Activated naive CD4-positive, alpha-beta T cell treated with anti-CD3 and anti-CD28 coated beads for 36 hours (primary cell): ENCODE data around the gene GNPDA2. TPM values are rescaled to one million over a fixed set of nuclear protein-coding genes. Genes with fewer than 3 reads are reported as not detected.

Source experiments
- CTCF ChIA-PET: fragments of 350-600 bp; sonication (Branson Sonifier 250); formaldehyde crosslinking; loops from one replicate; lab custom pipeline; 2021; ENCODE audit warnings: antibody characterized with exemption; lab: Charles Lee
- DNase-seq: peaks from one replicate; pipeline ENCODE4 v3.0.0-alpha.2; 2020
- H3K27ac Mint-ChIP-seq: one replicate; pipeline ENCODE4 v1.8.0; 2021; ENCODE audit warnings: mild to moderate bottlenecking, mixed read lengths
- H3K27me3 Mint-ChIP-seq: one replicate; pipeline ENCODE4 v1.8.0; 2021; ENCODE audit warnings: low read depth, mixed read lengths
- H3K36me3 Mint-ChIP-seq: one replicate; pipeline ENCODE4 v1.8.0; 2021; ENCODE audit warnings: low read depth, mixed read lengths
- H3K4me1 Mint-ChIP-seq: one replicate; pipeline ENCODE4 v1.8.0; 2021; ENCODE audit warnings: low read depth, mixed read lengths
- H3K4me3 Mint-ChIP-seq: one replicate; pipeline ENCODE4 v1.8.0; 2021; ENCODE audit warnings: mild to moderate bottlenecking, moderate library complexity, mixed read lengths
- H3K9me3 Mint-ChIP-seq: one replicate; pipeline ENCODE4 v1.8.0; 2021; ENCODE audit warnings: mixed read lengths
- intact Hi-C: fragments of 100-400 bp; cut with micrococcal nuclease; formaldehyde crosslinking; loops from one replicate; pipeline ENCODE4 v1.15.1; 2023
- total RNA-seq, 2 experiments: library from RNA; stranded (reverse); gene quantifications; one replicate each; pipeline ENCODE4 v1.2.3, GENCODE V29; 2021

The GNPDA2 gene
- total RNA-seq, 2 experiments from 2014 or later, result 14.2 TPM

GRCh38 chr4:44727471-44727870, 1.1 kb upstream of the GNPDA2 start:
- CTCF ChIA-PET, result interaction anchor here (1.3 kb wide), 1 partner anchor 50 kb away, joined by 3 read pairs; no protein-coding TSS in a partner anchor
- Mint-ChIP-seq H3K4me1 (peaks cover 35% of the 10 kb centered on the region), H3K4me3 (peak overlapping the region; percentile 93), H3K27ac (no peak overlapping the region), H3K36me3 (no peaks in the 10 kb centered on the region), H3K27me3 (no peaks in the 10 kb centered on the region), H3K9me3 (no peaks in the 10 kb centered on the region)
- DNase-seq, result no peak
- intact Hi-C loops, result no loop called here

- CTCF ChIA-PET, result no interaction called here
- Mint-ChIP-seq H3K27me3 (no peaks in the 10 kb centered on the region), H3K9me3 (no peaks in the 10 kb centered on the region), H3K4me1 (peaks cover 39% of the 10 kb centered on the region), H3K36me3 (peaks cover 3% of the 10 kb centered on the region), H3K4me3 (peak overlapping the region; percentile 93), H3K27ac (peak overlapping the region; percentile 84)
- no peak for DNase-seq
- intact Hi-C loops, result loop anchor here (1.0 kb wide), 1 partner anchor 47 kb away; the partner anchor contains the start of gene GUF1
Measured at GRCh38 chr4:44725726-44726037, 674 bp downstream of the GNPDA2 start.

- intact Hi-C loops, result no loop called here
- CTCF ChIA-PET, result no interaction called here
- Mint-ChIP-seq H3K27ac (no peak overlapping the region), H3K9me3 (no peaks in the 10 kb centered on the region), H3K4me1 (peaks cover 41% of the 10 kb centered on the region), H3K27me3 (no peaks in the 10 kb centered on the region), H3K36me3 (peaks cover 7% of the 10 kb centered on the region), H3K4me3 (peak overlapping the region; percentile 93)
- no peak for DNase-seq
Measured at GRCh38 chr4:44725166-44725565, 1.2 kb downstream of the GNPDA2 start.

- CTCF ChIA-PET, result no interaction called here
- Mint-ChIP-seq H3K9me3 (no peaks in the 10 kb centered on the region), H3K4me1 (peaks cover 45% of the 10 kb centered on the region), H3K27ac (no peak overlapping the region), H3K36me3 (peaks cover 8% of the 10 kb centered on the region), H3K27me3 (no peaks in the 10 kb centered on the region), H3K4me3 (no peak overlapping the region)
- DNase-seq, result no peak
- intact Hi-C loops, result no loop called here
Measured at GRCh38 chr4:44722001-44722400, 4.4 kb downstream of the GNPDA2 start.

GRCh38 chr4:44720371-44720770, 6.0 kb downstream of the GNPDA2 start:
- DNase-seq, result no peak
- H3K36me3 Mint-ChIP-seq, result peaks cover 8% of the 10 kb centered on the region
- no peaks in the 10 kb centered on the region for H3K9me3 Mint-ChIP-seq
- no peak overlapping the region for H3K4me3 Mint-ChIP-seq
- intact Hi-C loops, result no loop called here
- H3K27me3 Mint-ChIP-seq, result no peaks in the 10 kb centered on the region
- no peak overlapping the region for H3K27ac Mint-ChIP-seq
- H3K4me1 Mint-ChIP-seq, result peaks cover 41% of the 10 kb centered on the region
- CTCF ChIA-PET, result no interaction called here

GRCh38 chr4:44716597-44716996, 9.8 kb downstream of the GNPDA2 start:
- Mint-ChIP-seq H3K36me3 (peaks cover 17% of the 10 kb centered on the region), H3K9me3 (no peaks in the 10 kb centered on the region), H3K27me3 (no peaks in the 10 kb centered on the region), H3K27ac (no peak overlapping the region), H3K4me1 (peaks cover 22% of the 10 kb centered on the region), H3K4me3 (no peak overlapping the region)
- intact Hi-C loops, result no loop called here
- no peak for DNase-seq
- CTCF ChIA-PET, result interaction anchor here (0.7 kb wide), 1 partner anchor 53 kb away, joined by 4 read pairs; no protein-coding TSS in a partner anchor

- H3K9me3 Mint-ChIP-seq, result no peaks in the 10 kb centered on the region
- H3K4me1 Mint-ChIP-seq, result peaks cover 5% of the 10 kb centered on the region
- DNase-seq, result no peak
- H3K4me3 Mint-ChIP-seq, result no peak overlapping the region
- no peaks in the 10 kb centered on the region for H3K27me3 Mint-ChIP-seq
- intact Hi-C loops, result no loop called here
- peak overlapping the region; percentile 13 for H3K27ac Mint-ChIP-seq
- CTCF ChIA-PET, result no interaction called here
- peaks cover 11% of the 10 kb centered on the region for H3K36me3 Mint-ChIP-seq
Measured at GRCh38 chr4:44713125-44713524, 13.2 kb downstream of the GNPDA2 start.

GRCh38 chr4:44704673-44705072, 21.7 kb downstream of the GNPDA2 start:
- no peak for DNase-seq
- peaks cover 5% of the 10 kb centered on the region for H3K4me1 Mint-ChIP-seq
- H3K27ac Mint-ChIP-seq, result no peak overlapping the region
- CTCF ChIA-PET, result no interaction called here
- no peaks in the 10 kb centered on the region for H3K9me3 Mint-ChIP-seq
- H3K36me3 Mint-ChIP-seq, result peaks cover 17% of the 10 kb centered on the region
- H3K4me3 Mint-ChIP-seq, result no peak overlapping the region
- H3K27me3 Mint-ChIP-seq, result no peaks in the 10 kb centered on the region
- intact Hi-C loops, result no loop called here

- peaks cover 5% of the 10 kb centered on the region for H3K4me1 Mint-ChIP-seq
- DNase-seq, result no peak
- CTCF ChIA-PET, result interaction anchor here (0.7 kb wide), 1 partner anchor 14 kb away, joined by 3 read pairs; no protein-coding TSS in a partner anchor
- H3K9me3 Mint-ChIP-seq, result no peaks in the 10 kb centered on the region
- H3K4me3 Mint-ChIP-seq, result no peak overlapping the region
- H3K27ac Mint-ChIP-seq, result no peak overlapping the region
- H3K27me3 Mint-ChIP-seq, result no peaks in the 10 kb centered on the region
- intact Hi-C loops, result loop anchor here (2.0 kb wide), 1 partner anchor 14 kb away; no protein-coding TSS in a partner anchor
- H3K36me3 Mint-ChIP-seq, result peaks cover 30% of the 10 kb centered on the region
Measured at GRCh38 chr4:44701037-44701436, 25.3 kb downstream of the GNPDA2 start.

- no peak overlapping the region for H3K27ac Mint-ChIP-seq
- CTCF ChIA-PET, result interaction anchor here (0.7 kb wide), 1 partner anchor 13 kb away, joined by 3 read pairs; no protein-coding TSS in a partner anchor
- DNase-seq, result no peak
- H3K36me3 Mint-ChIP-seq, result peaks cover 30% of the 10 kb centered on the region
- H3K4me3 Mint-ChIP-seq, result no peak overlapping the region
- no peaks in the 10 kb centered on the region for H3K27me3 Mint-ChIP-seq
- no peaks in the 10 kb centered on the region for H3K9me3 Mint-ChIP-seq
- H3K4me1 Mint-ChIP-seq, result peaks cover 6% of the 10 kb centered on the region
- intact Hi-C loops, result loop anchor here (2.0 kb wide), 1 partner anchor 14 kb away; no protein-coding TSS in a partner anchor
Measured at GRCh38 chr4:44700427-44700826, 25.9 kb downstream of the GNPDA2 start.

GRCh38 chr4:44684648-44685047, 41.7 kb downstream of the GNPDA2 start:
- intact Hi-C loops, result no loop called here
- peaks cover 31% of the 10 kb centered on the region for H3K4me1 Mint-ChIP-seq
- no peak overlapping the region for H3K4me3 Mint-ChIP-seq
- no peaks in the 10 kb centered on the region for H3K9me3 Mint-ChIP-seq
- H3K27ac Mint-ChIP-seq, result no peak overlapping the region
- H3K36me3 Mint-ChIP-seq, result peaks cover 38% of the 10 kb centered on the region
- no peaks in the 10 kb centered on the region for H3K27me3 Mint-ChIP-seq
- CTCF ChIA-PET, result interaction anchor here (1.4 kb wide), 1 partner anchor 11 kb away, joined by 3 read pairs; no protein-coding TSS in a partner anchor
- no peak for DNase-seq

GRCh38 chr4:44679060-44679459, 47.3 kb downstream of the GNPDA2 start:
- Mint-ChIP-seq H3K27ac (peak overlapping the region; percentile 94), H3K27me3 (no peaks in the 10 kb centered on the region), H3K4me1 (peaks cover 37% of the 10 kb centered on the region), H3K36me3 (peaks cover 17% of the 10 kb centered on the region), H3K9me3 (no peaks in the 10 kb centered on the region), H3K4me3 (peak overlapping the region; percentile 95)
- CTCF ChIA-PET, result interaction anchor here (1.2 kb wide), 1 partner anchor 81 kb away, joined by 3 read pairs; no protein-coding TSS in a partner anchor
- DNase-seq, result no peak
- intact Hi-C loops, result loop anchor here (10.0 kb wide), 1 partner anchor 234 kb away; the partner anchor contains the start of gene KCTD8
